Panc1 (cell line): ENCODE results near the gene MCM9. TPM values are rescaled to one million over a fixed set of nuclear protein-coding genes. Genes with fewer than 3 reads are reported as not detected.

Experiments used
- ATAC-seq: fragments of 200-7000 bp; cut with Tn5 transposase; 2 replicates; pipeline ENCODE4 v1.9.1; 2020; ENCODE audit warnings: mild to moderate bottlenecking, moderate library complexity
- BruUV-seq: library from RNA; stranded (reverse); fragments of 400-500 nt; replicated peaks from 2 replicates; lab custom pipeline; 2021; lab: Mats Ljungman, UMichigan
- CTCF ChIA-PET: fragments of 300-600 bp; sonication (Branson Sonifier 250); formaldehyde crosslinking; loops from one replicate; lab custom pipeline; 2022; ENCODE audit warnings: antibody characterized with exemption; lab: Charles Lee
- POLR2A ChIA-PET: fragments of 300-600 bp; sonication (Branson Sonifier 250); formaldehyde crosslinking; loops from one replicate; lab custom pipeline; 2022; ENCODE audit warnings: antibody characterized with exemption; lab: Charles Lee
- DNase-seq: peaks from one replicate; pipeline ENCODE4 v3.0.0-alpha.2; 2010; ENCODE audit warnings: low read depth, low spot score
- H3K27ac ChIP-seq: 2 replicates; pipeline ENCODE4 v1.5.1; 2011; ENCODE audit warnings: mild to moderate bottlenecking, low read length, inconsistent platforms
- H3K27me3 ChIP-seq: fragments of 200-500 bp; sonication (Bioruptor generic); 2 replicates; pipeline ENCODE4 v1.6.0; 2014; ENCODE audit warnings: low read length, inconsistent platforms; ENCODE audit not compliant: control insufficient read depth, insufficient read depth
- H3K36me3 ChIP-seq: fragments of 200-500 bp; sonication (Bioruptor generic); 2 replicates; pipeline ENCODE4 v1.5.1; 2014; ENCODE audit warnings: inconsistent platforms, mild to moderate bottlenecking, low read length, moderate library complexity; ENCODE audit not compliant: control insufficient read depth, insufficient read depth
- H3K4me1 ChIP-seq: 2 replicates; pipeline ENCODE4 v1.5.1; 2011; ENCODE audit warnings: inconsistent platforms, mild to moderate bottlenecking, low read length, moderate library complexity; ENCODE audit not compliant: control insufficient read depth, insufficient read depth
- H3K4me3 ChIP-seq, 2 experiments: 2 replicates each; pipeline ENCODE4 v1.5.1; 2011 to 2012; ENCODE audit warnings: low read depth in 2 of 2, low read length in 2 of 2, mild to moderate bottlenecking in 2 of 2, inconsistent platforms in 1 of 2, moderate library complexity in 1 of 2
- H3K9me3 ChIP-seq: fragments of 200-500 bp; sonication (Bioruptor generic); 2 replicates; pipeline ENCODE4 v1.5.1; 2014; ENCODE audit warnings: low read depth, mild to moderate bottlenecking, inconsistent platforms, low read length, moderate library complexity; ENCODE audit not compliant: control insufficient read depth, insufficient read depth
- POLR2AphosphoS5 ChIP-seq: IDR thresholded peaks from 2 replicates; pipeline ENCODE4 v1.6.1; 2012; ENCODE audit warnings: mild to moderate bottlenecking, low read depth, low read length, moderate library complexity
- SIN3A ChIP-seq: IDR thresholded peaks from 2 replicates; pipeline ENCODE4 v1.6.1; 2012; ENCODE audit warnings: low read depth, mild to moderate bottlenecking, low read length, moderate library complexity, borderline replicate concordance; ENCODE audit not compliant: insufficient read depth
- TCF7L2 ChIP-seq: IDR thresholded peaks from 2 replicates; pipeline ENCODE4 v1.6.1; 2011; ENCODE audit warnings: mild to moderate bottlenecking, low read depth, low read length, inconsistent platforms
- in situ Hi-C: cut with HindIII; loops from 2 replicates; pipeline ENCODE4 v1.10.0; 2016; ENCODE audit warnings: low sequenced_read_pairs, low pct_unique_long_range_greater_than_20kb
- intact Hi-C: fragments of 100-400 bp; cut with micrococcal nuclease; formaldehyde crosslinking; loops from one replicate; pipeline ENCODE4 v1.10.0; 2022; ENCODE audit not compliant: unreplicated experiment
- total RNA-seq: library from RNA; stranded (reverse); gene quantifications from one replicate; pipeline ENCODE4 v1.2.1, GENCODE V29; 2021; ENCODE audit not compliant: unreplicated experiment
- TF ChIP-seq, protein P1 (sequence below): fragments of 450-650 bp; IDR thresholded peaks from 2 replicates; pipeline ENCODE4 v1.5.1; 2017; ENCODE audit warnings: mild to moderate bottlenecking
- TF ChIP-seq, protein P2 (sequence below), 2 experiments: IDR thresholded peaks; 2 replicates each; pipeline ENCODE4 v1.6.1; 2011 to 2012; ENCODE audit warnings: low read depth in 2 of 2, control low read depth in 1 of 2, low read length in 1 of 2, mild to moderate bottlenecking in 1 of 2, moderate library complexity in 1 of 2; ENCODE audit not compliant: insufficient read depth in 1 of 2

Gene MCM9
- total RNA-seq, 1 experiment from 2014 or later = 20.4 TPM

DNA sequence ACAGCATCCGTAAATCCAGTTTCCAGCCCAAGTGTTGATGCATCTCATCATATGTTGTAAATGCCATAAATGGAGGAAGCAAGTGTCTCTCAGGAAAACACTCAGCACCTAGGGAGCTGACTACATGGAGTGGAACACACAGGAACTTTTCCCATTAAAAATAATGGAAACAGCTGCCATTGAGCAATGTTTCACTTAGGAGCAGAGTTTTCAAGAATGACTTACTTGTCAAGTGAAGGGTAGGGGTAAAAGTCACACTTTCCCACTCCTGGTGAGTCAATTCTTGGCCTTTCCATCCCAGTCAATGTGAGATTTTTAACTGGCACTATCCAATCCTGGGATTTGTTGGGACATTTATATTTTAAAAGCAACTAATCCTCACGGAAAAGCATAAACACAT, 160.4 kb downstream of the MCM9 start:
- Histone ChIP-seq H3K9me3 (no peaks in the 10 kb centered on the region), H3K36me3 (no peaks in the 10 kb centered on the region), H3K27me3 (peaks cover 6% of the 10 kb centered on the region; the same call in 1 of the 2 replicates), H3K4me1 (no peaks in the 10 kb centered on the region), H3K4me3 (no peak overlapping the region), H3K27ac (no peak overlapping the region)
- no peak for DNase-seq
- ATAC-seq = no peak
- in situ Hi-C loops (no loop called here), intact Hi-C loops (no loop called here)
- POLR2A ChIA-PET = no interaction called here
- CTCF ChIA-PET = no interaction called here
- TF ChIP-seq TCF7L2 (no peak), SIN3A (no peak), POLR2AphosphoS5 (no peak)
- TF ChIP-seq, protein P1, sequence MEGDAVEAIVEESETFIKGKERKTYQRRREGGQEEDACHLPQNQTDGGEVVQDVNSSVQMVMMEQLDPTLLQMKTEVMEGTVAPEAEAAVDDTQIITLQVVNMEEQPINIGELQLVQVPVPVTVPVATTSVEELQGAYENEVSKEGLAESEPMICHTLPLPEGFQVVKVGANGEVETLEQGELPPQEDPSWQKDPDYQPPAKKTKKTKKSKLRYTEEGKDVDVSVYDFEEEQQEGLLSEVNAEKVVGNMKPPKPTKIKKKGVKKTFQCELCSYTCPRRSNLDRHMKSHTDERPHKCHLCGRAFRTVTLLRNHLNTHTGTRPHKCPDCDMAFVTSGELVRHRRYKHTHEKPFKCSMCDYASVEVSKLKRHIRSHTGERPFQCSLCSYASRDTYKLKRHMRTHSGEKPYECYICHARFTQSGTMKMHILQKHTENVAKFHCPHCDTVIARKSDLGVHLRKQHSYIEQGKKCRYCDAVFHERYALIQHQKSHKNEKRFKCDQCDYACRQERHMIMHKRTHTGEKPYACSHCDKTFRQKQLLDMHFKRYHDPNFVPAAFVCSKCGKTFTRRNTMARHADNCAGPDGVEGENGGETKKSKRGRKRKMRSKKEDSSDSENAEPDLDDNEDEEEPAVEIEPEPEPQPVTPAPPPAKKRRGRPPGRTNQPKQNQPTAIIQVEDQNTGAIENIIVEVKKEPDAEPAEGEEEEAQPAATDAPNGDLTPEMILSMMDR = no peak
- TF ChIP-seq, protein P2, sequence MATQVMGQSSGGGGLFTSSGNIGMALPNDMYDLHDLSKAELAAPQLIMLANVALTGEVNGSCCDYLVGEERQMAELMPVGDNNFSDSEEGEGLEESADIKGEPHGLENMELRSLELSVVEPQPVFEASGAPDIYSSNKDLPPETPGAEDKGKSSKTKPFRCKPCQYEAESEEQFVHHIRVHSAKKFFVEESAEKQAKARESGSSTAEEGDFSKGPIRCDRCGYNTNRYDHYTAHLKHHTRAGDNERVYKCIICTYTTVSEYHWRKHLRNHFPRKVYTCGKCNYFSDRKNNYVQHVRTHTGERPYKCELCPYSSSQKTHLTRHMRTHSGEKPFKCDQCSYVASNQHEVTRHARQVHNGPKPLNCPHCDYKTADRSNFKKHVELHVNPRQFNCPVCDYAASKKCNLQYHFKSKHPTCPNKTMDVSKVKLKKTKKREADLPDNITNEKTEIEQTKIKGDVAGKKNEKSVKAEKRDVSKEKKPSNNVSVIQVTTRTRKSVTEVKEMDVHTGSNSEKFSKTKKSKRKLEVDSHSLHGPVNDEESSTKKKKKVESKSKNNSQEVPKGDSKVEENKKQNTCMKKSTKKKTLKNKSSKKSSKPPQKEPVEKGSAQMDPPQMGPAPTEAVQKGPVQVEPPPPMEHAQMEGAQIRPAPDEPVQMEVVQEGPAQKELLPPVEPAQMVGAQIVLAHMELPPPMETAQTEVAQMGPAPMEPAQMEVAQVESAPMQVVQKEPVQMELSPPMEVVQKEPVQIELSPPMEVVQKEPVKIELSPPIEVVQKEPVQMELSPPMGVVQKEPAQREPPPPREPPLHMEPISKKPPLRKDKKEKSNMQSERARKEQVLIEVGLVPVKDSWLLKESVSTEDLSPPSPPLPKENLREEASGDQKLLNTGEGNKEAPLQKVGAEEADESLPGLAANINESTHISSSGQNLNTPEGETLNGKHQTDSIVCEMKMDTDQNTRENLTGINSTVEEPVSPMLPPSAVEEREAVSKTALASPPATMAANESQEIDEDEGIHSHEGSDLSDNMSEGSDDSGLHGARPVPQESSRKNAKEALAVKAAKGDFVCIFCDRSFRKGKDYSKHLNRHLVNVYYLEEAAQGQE (IDR thresholded peaks at IDR 0.05; ENCODE audit: insufficient read depth in 1 of 2, low read depth in 2 of 2, low read length in 1 of 2) = no peak
- no TSS peak for BruUV-seq

DNA sequence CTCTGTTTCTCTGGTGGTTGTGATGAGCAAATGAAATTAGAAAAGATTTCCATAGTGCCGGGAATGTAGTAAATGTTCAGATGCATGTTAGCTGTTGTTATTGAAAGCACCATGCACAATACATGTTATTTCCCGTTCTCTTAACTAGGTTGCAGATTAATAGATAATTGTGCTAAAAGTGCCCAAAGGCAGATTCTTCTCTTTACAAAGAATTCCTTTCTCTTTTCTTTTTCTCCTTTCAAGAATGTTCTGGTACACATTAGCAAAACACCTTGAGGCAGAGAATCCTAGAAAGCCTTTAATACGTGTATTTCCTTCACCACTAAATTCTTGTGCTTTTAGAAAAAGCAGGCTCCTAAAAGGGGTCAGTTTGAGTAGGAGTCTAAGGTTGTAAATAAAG, 162.1 kb downstream of the MCM9 start:
- POLR2A ChIA-PET = no interaction called here
- in situ Hi-C loops = no loop called here
- Histone ChIP-seq H3K27ac (no peak overlapping the region), H3K9me3 (no peaks in the 10 kb centered on the region), H3K27me3 (peaks cover 2% of the 10 kb centered on the region; the same call in 1 of the 2 replicates), H3K36me3 (no peaks in the 10 kb centered on the region), H3K4me3 (no peak overlapping the region), H3K4me1 (no peaks in the 10 kb centered on the region)
- DNase-seq (no peak), ATAC-seq (no peak)
- CTCF ChIA-PET = no interaction called here
- intact Hi-C loops = no loop called here
- BruUV-seq = no TSS peak
- TF ChIP-seq, protein P2 (IDR thresholded peaks at IDR 0.05; ENCODE audit: insufficient read depth in 1 of 2, low read depth in 2 of 2, low read length in 1 of 2) = no peak
- TF ChIP-seq TCF7L2 (no peak), SIN3A (no peak), POLR2AphosphoS5 (no peak)
- TF ChIP-seq, protein P1 = no peak
